Measurements from ENCODE around the gene DRC1. TPM values are rescaled to one million over a fixed set of nuclear protein-coding genes. Genes with fewer than 3 reads are reported as not detected.
"Not testable (repeated sequence)": the region's sequence is repeated elsewhere in the genome, so short reads cannot be mapped to it uniquely, and the experiment has no call there.

Gene DRC1
- total RNA-seq = 10 to 100 TPM in 1 of 2 donors, 1 to 10 TPM in 1; 4.6 to 11.3 TPM
- polyA plus RNA-seq (ENCODE audit: insufficient read length in 2 of 2) = 1 to 10 TPM; 5.0 to 6.9 TPM
- long read RNA-seq, donor 1, partial matches to known transcripts = 0 of 1 reads
- long read RNA-seq, donor 1, other reads (novel, unspliced or antisense) = 0 of 1 reads
- long read RNA-seq, donor 2 = 0 reads
- long read RNA-seq, donor 3 = 0 reads
- long read RNA-seq, donor 4, partial matches to known transcripts = 0 of 1 reads
- long read RNA-seq, donor 4, other reads (novel, unspliced or antisense) = 0 of 1 reads

GRCh38 chr2:26401739-26402541 is at the start of gene DRC1:
Gene DRC1, plus strand, starts transcription at chr2:26401920. Its CDS starts 70 bp downstream, at chr2:26401990.
- Histone ChIP-seq H3K9me3 (ENCODE audit: control insufficient read depth, insufficient read depth, low read length) (no peaks in the 10 kb centered on the region), H3K4me1 (ENCODE audit: control insufficient read depth, insufficient read depth, low read length) (peaks cover 17% of the 10 kb centered on the region), H3K4me3 (ENCODE audit: low read depth, low read length) (peak within 1 kb of the TSS; percentile 52), H3K27ac (ENCODE audit: low read depth, low read length) (peak within 1 kb of the TSS; percentile 52), H3K27me3 (ENCODE audit: control insufficient read depth, insufficient read depth, low read length) (no peaks in the 10 kb centered on the region), H3K36me3 (ENCODE audit: control insufficient read depth, insufficient read depth, low read length) (no peaks in the 10 kb centered on the region)
- 12% methylated on average over 63 of the region's 63 CpGs for WGBS (ENCODE audit: insufficient coverage)
- DNase-seq (ENCODE audit: low read depth in 4 of 6, low spot score in 6 of 6) = peak; percentile 49 to 94 (median 66)

GRCh38 chr2:26352892-26353291 is 48.8 kb upstream of the DRC1 start:
- Histone ChIP-seq H3K4me3 (ENCODE audit: low read depth, low read length) (no peak overlapping the region), H3K4me1 (ENCODE audit: control insufficient read depth, insufficient read depth, low read length) (no peaks in the 10 kb centered on the region), H3K27me3 (ENCODE audit: control insufficient read depth, insufficient read depth, low read length) (no peaks in the 10 kb centered on the region), H3K9me3 (ENCODE audit: control insufficient read depth, insufficient read depth, low read length) (no peaks in the 10 kb centered on the region), H3K36me3 (ENCODE audit: control insufficient read depth, insufficient read depth, low read length) (peaks cover 3% of the 10 kb centered on the region), H3K27ac (ENCODE audit: low read depth, low read length) (no peak overlapping the region)
- WGBS (ENCODE audit: insufficient coverage) = 86% methylated on average over 1 of the region's 1 CpG
- no peak for DNase-seq (ENCODE audit: low read depth in 4 of 6, low spot score in 6 of 6)

GRCh38 chr2:26354469-26354868 is 47.3 kb upstream of the DRC1 start:
- not testable (repeated sequence) for H3K27me3 ChIP-seq (ENCODE audit: control insufficient read depth, insufficient read depth, low read length); H3K36me3 ChIP-seq (ENCODE audit: control insufficient read depth, insufficient read depth, low read length); H3K27ac ChIP-seq (ENCODE audit: low read depth, low read length); H3K9me3 ChIP-seq (ENCODE audit: control insufficient read depth, insufficient read depth, low read length); DNase-seq (ENCODE audit: low read depth in 4 of 6, low spot score in 6 of 6); H3K4me1 ChIP-seq (ENCODE audit: control insufficient read depth, insufficient read depth, low read length); H3K4me3 ChIP-seq (ENCODE audit: low read depth, low read length)
- 100% methylated on average over 2 of the region's 16 CpGs for WGBS (ENCODE audit: insufficient coverage)

- Histone ChIP-seq H3K9me3 (ENCODE audit: control insufficient read depth, insufficient read depth, low read length) (no peaks in the 10 kb centered on the region), H3K4me1 (ENCODE audit: control insufficient read depth, insufficient read depth, low read length) (no peaks in the 10 kb centered on the region), H3K36me3 (ENCODE audit: control insufficient read depth, insufficient read depth, low read length) (peaks cover 3% of the 10 kb centered on the region), H3K4me3 (ENCODE audit: low read depth, low read length) (no peak overlapping the region), H3K27me3 (ENCODE audit: control insufficient read depth, insufficient read depth, low read length) (no peaks in the 10 kb centered on the region), H3K27ac (ENCODE audit: low read depth, low read length) (no peak overlapping the region)
- 100% methylated on average over 1 of the region's 9 CpGs for WGBS (ENCODE audit: insufficient coverage)
- DNase-seq (ENCODE audit: low read depth in 4 of 6, low spot score in 6 of 6) = no peak
Measured at GRCh38 chr2:26355038-26355995, 46.4 kb upstream of the DRC1 start.

GRCh38 chr2:26356111-26356510 is 45.6 kb upstream of the DRC1 start:
- no peak for DNase-seq (ENCODE audit: low read depth in 4 of 6, low spot score in 6 of 6)
- Histone ChIP-seq H3K27ac (ENCODE audit: low read depth, low read length) (no peak overlapping the region), H3K9me3 (ENCODE audit: control insufficient read depth, insufficient read depth, low read length) (no peaks in the 10 kb centered on the region), H3K36me3 (ENCODE audit: control insufficient read depth, insufficient read depth, low read length) (peaks cover 3% of the 10 kb centered on the region), H3K4me1 (ENCODE audit: control insufficient read depth, insufficient read depth, low read length) (no peaks in the 10 kb centered on the region), H3K4me3 (ENCODE audit: low read depth, low read length) (no peak overlapping the region), H3K27me3 (ENCODE audit: control insufficient read depth, insufficient read depth, low read length) (no peaks in the 10 kb centered on the region)
- 100% methylated on average over 1 of the region's 2 CpGs for WGBS (ENCODE audit: insufficient coverage)

GRCh38 chr2:26356771-26357170 is 44.9 kb upstream of the DRC1 start:
- no peak for DNase-seq (ENCODE audit: low read depth in 4 of 6, low spot score in 6 of 6)
- H3K36me3 ChIP-seq (ENCODE audit: control insufficient read depth, insufficient read depth, low read length) = peaks cover 3% of the 10 kb centered on the region

GRCh38 chr2:26359886-26360473 is 41.7 kb upstream of the DRC1 start:
- Histone ChIP-seq H3K9me3 (ENCODE audit: control insufficient read depth, insufficient read depth, low read length) (no peaks in the 10 kb centered on the region), H3K4me1 (ENCODE audit: control insufficient read depth, insufficient read depth, low read length) (no peaks in the 10 kb centered on the region), H3K27ac (ENCODE audit: low read depth, low read length) (no peak overlapping the region), H3K36me3 (ENCODE audit: control insufficient read depth, insufficient read depth, low read length) (no peaks in the 10 kb centered on the region), H3K27me3 (ENCODE audit: control insufficient read depth, insufficient read depth, low read length) (no peaks in the 10 kb centered on the region), H3K4me3 (ENCODE audit: low read depth, low read length) (no peak overlapping the region)
- WGBS (ENCODE audit: insufficient coverage) = 75% methylated on average over 1 of the region's 4 CpGs
- no peak for DNase-seq (ENCODE audit: low read depth in 4 of 6, low spot score in 6 of 6)

More at GRCh38 chr2:26356771-26357170, 44.9 kb upstream of the DRC1 start:
- H3K27me3 ChIP-seq (ENCODE audit: control insufficient read depth, insufficient read depth, low read length) = no peaks in the 10 kb centered on the region
- H3K4me3 ChIP-seq (ENCODE audit: low read depth, low read length) = no peak overlapping the region
- H3K4me1 ChIP-seq (ENCODE audit: control insufficient read depth, insufficient read depth, low read length) = no peaks in the 10 kb centered on the region
- no CpG with 5 or more reads among the region's 2 CpGs for WGBS (ENCODE audit: insufficient coverage)
- no peaks in the 10 kb centered on the region for H3K9me3 ChIP-seq (ENCODE audit: control insufficient read depth, insufficient read depth, low read length)
- H3K27ac ChIP-seq (ENCODE audit: low read depth, low read length) = no peak overlapping the region

- Histone ChIP-seq H3K4me3 (ENCODE audit: low read depth, low read length) (no peak overlapping the region), H3K36me3 (ENCODE audit: control insufficient read depth, insufficient read depth, low read length) (no peaks in the 10 kb centered on the region), H3K27ac (ENCODE audit: low read depth, low read length) (no peak overlapping the region), H3K27me3 (ENCODE audit: control insufficient read depth, insufficient read depth, low read length) (no peaks in the 10 kb centered on the region), H3K4me1 (ENCODE audit: control insufficient read depth, insufficient read depth, low read length) (no peaks in the 10 kb centered on the region), H3K9me3 (ENCODE audit: control insufficient read depth, insufficient read depth, low read length) (no peaks in the 10 kb centered on the region)
- WGBS (ENCODE audit: insufficient coverage) = 96% methylated on average over 3 of the region's 4 CpGs
- no peak for DNase-seq (ENCODE audit: low read depth in 4 of 6, low spot score in 6 of 6)
Measured at GRCh38 chr2:26363323-26363722, 38.4 kb upstream of the DRC1 start.

GRCh38 chr2:26363958-26364357 is 37.8 kb upstream of the DRC1 start:
- no CpG with 5 or more reads among the region's 3 CpGs for WGBS (ENCODE audit: insufficient coverage)
- no peaks in the 10 kb centered on the region for H3K27me3 ChIP-seq (ENCODE audit: control insufficient read depth, insufficient read depth, low read length)
- H3K4me1 ChIP-seq (ENCODE audit: control insufficient read depth, insufficient read depth, low read length) = no peaks in the 10 kb centered on the region
- no peak overlapping the region for H3K27ac ChIP-seq (ENCODE audit: low read depth, low read length)
- no peak overlapping the region for H3K4me3 ChIP-seq (ENCODE audit: low read depth, low read length)
- DNase-seq (ENCODE audit: low read depth in 4 of 6, low spot score in 6 of 6) = no peak
- no peaks in the 10 kb centered on the region for H3K9me3 ChIP-seq (ENCODE audit: control insufficient read depth, insufficient read depth, low read length)
- no peaks in the 10 kb centered on the region for H3K36me3 ChIP-seq (ENCODE audit: control insufficient read depth, insufficient read depth, low read length)

All from spinal cord (tissue), 10 donors.